HL-60/S4 treated with phorbol 12-myristate 13-acetate at 8.2 ng/mL for 4 days and 3 days (cell line): ENCODE results near the gene CRACDL.

Experiments
- in situ Hi-C: fragments of 300-500 bp; cut with MboI; formaldehyde crosslinking; loops from 2 replicates; pipeline ENCODE4 v1.15.0; 2022; ENCODE audit warnings: low sequenced_read_pairs

CRACDL gene

GRCh38 chr2:98935777-98936352 lies at the start of gene CRACDL:
Gene CRACDL (minus strand): TSS chr2:98936225. CDS start chr2:98846800, 89,425 bp downstream.
- in situ Hi-C loops, result no loop called here

GRCh38 chr2:98975611-98976010 lies 39.6 kb upstream of the CRACDL start:
- in situ Hi-C loops, result no loop called here

- in situ Hi-C loops, result no loop called here
Measured at GRCh38 chr2:98972582-98973167, 36.6 kb upstream of the CRACDL start.

- in situ Hi-C loops, result no loop called here
Measured at GRCh38 chr2:98959810-98960507, 23.9 kb upstream of the CRACDL start.

- in situ Hi-C loops, result no loop called here
Measured at GRCh38 chr2:98952966-98953365, 16.9 kb upstream of the CRACDL start.

- in situ Hi-C loops, result no loop called here
Measured at GRCh38 chr2:98948956-98949739, 13.1 kb upstream of the CRACDL start.

- in situ Hi-C loops, result no loop called here
Measured at GRCh38 chr2:98947554-98947953, 11.5 kb upstream of the CRACDL start.

GRCh38 chr2:98946855-98947254 lies 10.8 kb upstream of the CRACDL start:
- in situ Hi-C loops, result no loop called here

GRCh38 chr2:98944775-98945174 lies 8.8 kb upstream of the CRACDL start:
- in situ Hi-C loops, result no loop called here

GRCh38 chr2:98940102-98940501 lies 4.1 kb upstream of the CRACDL start:
- in situ Hi-C loops, result no loop called here

GRCh38 chr2:98937906-98938305 lies 1.9 kb upstream of the CRACDL start:
- in situ Hi-C loops, result no loop called here

- in situ Hi-C loops, result no loop called here
Measured at GRCh38 chr2:98936353-98937351, 627 bp upstream of the CRACDL start.

GRCh38 chr2:98935111-98935770 lies 784 bp downstream of the CRACDL start:
- in situ Hi-C loops, result no loop called here

- in situ Hi-C loops, result no loop called here
Measured at GRCh38 chr2:98932778-98933343, 3.2 kb downstream of the CRACDL start.

GRCh38 chr2:98932164-98932563 lies 3.9 kb downstream of the CRACDL start:
- in situ Hi-C loops, result no loop called here

GRCh38 chr2:98931596-98931995 lies 4.4 kb downstream of the CRACDL start:
- in situ Hi-C loops, result no loop called here

GRCh38 chr2:98929920-98930319 lies 6.1 kb downstream of the CRACDL start:
- in situ Hi-C loops, result no loop called here

- in situ Hi-C loops, result no loop called here
Measured at GRCh38 chr2:98928242-98928641, 7.8 kb downstream of the CRACDL start.

- in situ Hi-C loops, result no loop called here
Measured at GRCh38 chr2:98927027-98927426, 9.0 kb downstream of the CRACDL start.

- in situ Hi-C loops, result no loop called here
Measured at GRCh38 chr2:98926601-98927000, 9.4 kb downstream of the CRACDL start.
